Measurements from ENCODE around the gene GNPDA1. TPM values are rescaled to one million over a fixed set of nuclear protein-coding genes. Genes with fewer than 3 reads are reported as not detected.
A peak's percentile ranks its signal among the peaks of the same experiment; 100 is the strongest.

Gene GNPDA1
- total RNA-seq, 1 donor = 56.5 TPM

- peaks cover 3% of the 10 kb centered on the region for H4K20me1 ChIP-seq (ENCODE audit: insufficient read depth, low read length)
- H3K4me2 ChIP-seq (ENCODE audit: insufficient read depth, low read length) = no peak overlapping the region
- H3K9me3 ChIP-seq (ENCODE audit: low read depth, low read length) = no peaks in the 10 kb centered on the region
- H3K27me3 ChIP-seq (ENCODE audit: insufficient read depth, low read length) = no peaks in the 10 kb centered on the region
- no peak overlapping the region for H3K27ac ChIP-seq (ENCODE audit: low read depth, low read length)
- H3K4me1 ChIP-seq (ENCODE audit: insufficient read depth, low read length) = no peaks in the 10 kb centered on the region
- no peak overlapping the region for H2AFZ ChIP-seq (ENCODE audit: low read length)
- TF ChIP-seq CTCF (IDR thresholded peaks at IDR 0.05; ENCODE audit: extremely low read depth, low read depth, low read length) = peak; percentile 75
- peaks cover 2% of the 10 kb centered on the region for H3K79me2 ChIP-seq (ENCODE audit: insufficient read depth, low read length)
- DNase-seq (ENCODE audit: insufficient read length, low spot score, missing footprints) = no peak
- H3K4me3 ChIP-seq (ENCODE audit: insufficient read depth, low read length) = no peak overlapping the region
- peaks cover 39% of the 10 kb centered on the region for H3K36me3 ChIP-seq (ENCODE audit: insufficient read depth, low read length)
These were observed 20.4 kb downstream of the GNPDA1 start for GRCh38 chr5:141992349-141992963.

- Histone ChIP-seq H3K9me3 (ENCODE audit: low read depth, low read length) (no peaks in the 10 kb centered on the region), H3K4me2 (ENCODE audit: insufficient read depth, low read length) (no peak overlapping the region), H3K27me3 (ENCODE audit: insufficient read depth, low read length) (no peaks in the 10 kb centered on the region), H3K4me3 (ENCODE audit: insufficient read depth, low read length) (no peak overlapping the region), H3K4me1 (ENCODE audit: insufficient read depth, low read length) (no peaks in the 10 kb centered on the region), H2AFZ (ENCODE audit: low read length) (no peak overlapping the region), H3K27ac (ENCODE audit: low read depth, low read length) (no peak overlapping the region), H4K20me1 (ENCODE audit: insufficient read depth, low read length) (peaks cover 3% of the 10 kb centered on the region), H3K36me3 (ENCODE audit: insufficient read depth, low read length) (peaks cover 61% of the 10 kb centered on the region), H3K79me2 (ENCODE audit: insufficient read depth, low read length) (peaks cover 5% of the 10 kb centered on the region)
- no peak for TF ChIP-seq CTCF (IDR thresholded peaks at IDR 0.05; ENCODE audit: extremely low read depth, low read depth, low read length)
- DNase-seq (ENCODE audit: insufficient read length, low spot score, missing footprints) = no peak
These were observed 23.1 kb downstream of the GNPDA1 start for GRCh38 chr5:141989720-141990119.

GRCh38 chr5:141986072-141986471 lies 26.8 kb downstream of the GNPDA1 start:
- Histone ChIP-seq H3K9me3 (ENCODE audit: low read depth, low read length) (no peaks in the 10 kb centered on the region), H3K27me3 (ENCODE audit: insufficient read depth, low read length) (no peaks in the 10 kb centered on the region), H4K20me1 (ENCODE audit: insufficient read depth, low read length) (no peaks in the 10 kb centered on the region), H3K4me2 (ENCODE audit: insufficient read depth, low read length) (no peak overlapping the region), H3K4me3 (ENCODE audit: insufficient read depth, low read length) (no peak overlapping the region), H3K27ac (ENCODE audit: low read depth, low read length) (no peak overlapping the region), H3K79me2 (ENCODE audit: insufficient read depth, low read length) (peaks cover 2% of the 10 kb centered on the region), H2AFZ (ENCODE audit: low read length) (no peak overlapping the region), H3K36me3 (ENCODE audit: insufficient read depth, low read length) (peaks cover 64% of the 10 kb centered on the region), H3K4me1 (ENCODE audit: insufficient read depth, low read length) (no peaks in the 10 kb centered on the region)
- no peak for TF ChIP-seq CTCF (IDR thresholded peaks at IDR 0.05; ENCODE audit: extremely low read depth, low read depth, low read length)
- DNase-seq (ENCODE audit: insufficient read length, low spot score, missing footprints) = no peak

- H3K9me3 ChIP-seq (ENCODE audit: low read depth, low read length) = no peaks in the 10 kb centered on the region
- no peak overlapping the region for H2AFZ ChIP-seq (ENCODE audit: low read length)
- TF ChIP-seq CTCF (IDR thresholded peaks at IDR 0.05; ENCODE audit: extremely low read depth, low read depth, low read length) = no peak
- no peak for DNase-seq (ENCODE audit: insufficient read length, low spot score, missing footprints)
- H3K4me2 ChIP-seq (ENCODE audit: insufficient read depth, low read length) = no peak overlapping the region
- H3K4me1 ChIP-seq (ENCODE audit: insufficient read depth, low read length) = no peaks in the 10 kb centered on the region
- no peak overlapping the region for H3K27ac ChIP-seq (ENCODE audit: low read depth, low read length)
- no peaks in the 10 kb centered on the region for H3K27me3 ChIP-seq (ENCODE audit: insufficient read depth, low read length)
- H3K79me2 ChIP-seq (ENCODE audit: insufficient read depth, low read length) = peaks cover 7% of the 10 kb centered on the region
- peaks cover 88% of the 10 kb centered on the region for H3K36me3 ChIP-seq (ENCODE audit: insufficient read depth, low read length)
- H3K4me3 ChIP-seq (ENCODE audit: insufficient read depth, low read length) = no peak overlapping the region
- no peaks in the 10 kb centered on the region for H4K20me1 ChIP-seq (ENCODE audit: insufficient read depth, low read length)
These were observed 30.2 kb downstream of the GNPDA1 start for GRCh38 chr5:141982626-141983025.

Measured in osteoblast (primary cell).